ENCODE measurements around the gene MMP24OS.

GRCh38 chr20:35240811-35241293, 37.1 kb downstream of the MMP24OS start:
- TF ChIP-seq, protein P1, sequence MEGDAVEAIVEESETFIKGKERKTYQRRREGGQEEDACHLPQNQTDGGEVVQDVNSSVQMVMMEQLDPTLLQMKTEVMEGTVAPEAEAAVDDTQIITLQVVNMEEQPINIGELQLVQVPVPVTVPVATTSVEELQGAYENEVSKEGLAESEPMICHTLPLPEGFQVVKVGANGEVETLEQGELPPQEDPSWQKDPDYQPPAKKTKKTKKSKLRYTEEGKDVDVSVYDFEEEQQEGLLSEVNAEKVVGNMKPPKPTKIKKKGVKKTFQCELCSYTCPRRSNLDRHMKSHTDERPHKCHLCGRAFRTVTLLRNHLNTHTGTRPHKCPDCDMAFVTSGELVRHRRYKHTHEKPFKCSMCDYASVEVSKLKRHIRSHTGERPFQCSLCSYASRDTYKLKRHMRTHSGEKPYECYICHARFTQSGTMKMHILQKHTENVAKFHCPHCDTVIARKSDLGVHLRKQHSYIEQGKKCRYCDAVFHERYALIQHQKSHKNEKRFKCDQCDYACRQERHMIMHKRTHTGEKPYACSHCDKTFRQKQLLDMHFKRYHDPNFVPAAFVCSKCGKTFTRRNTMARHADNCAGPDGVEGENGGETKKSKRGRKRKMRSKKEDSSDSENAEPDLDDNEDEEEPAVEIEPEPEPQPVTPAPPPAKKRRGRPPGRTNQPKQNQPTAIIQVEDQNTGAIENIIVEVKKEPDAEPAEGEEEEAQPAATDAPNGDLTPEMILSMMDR (IDR thresholded peaks at IDR 0.05) = no peak
- TF ChIP-seq POLR2A (IDR thresholded peaks at IDR 0.05) (no peak), EP300 (IDR thresholded peaks at IDR 0.05) (no peak), POLR2AphosphoS5 (IDR thresholded peaks at IDR 0.05) (no peak)
